ENCODE data around the gene TRIM27. TPM values are rescaled to one million over a fixed set of nuclear protein-coding genes. Genes with fewer than 3 reads are reported as not detected.

The TRIM27 gene
- total and polyA plus RNA-seq, 10 donors = 45.2 to 92.0 (median 64.3) TPM

DNA sequence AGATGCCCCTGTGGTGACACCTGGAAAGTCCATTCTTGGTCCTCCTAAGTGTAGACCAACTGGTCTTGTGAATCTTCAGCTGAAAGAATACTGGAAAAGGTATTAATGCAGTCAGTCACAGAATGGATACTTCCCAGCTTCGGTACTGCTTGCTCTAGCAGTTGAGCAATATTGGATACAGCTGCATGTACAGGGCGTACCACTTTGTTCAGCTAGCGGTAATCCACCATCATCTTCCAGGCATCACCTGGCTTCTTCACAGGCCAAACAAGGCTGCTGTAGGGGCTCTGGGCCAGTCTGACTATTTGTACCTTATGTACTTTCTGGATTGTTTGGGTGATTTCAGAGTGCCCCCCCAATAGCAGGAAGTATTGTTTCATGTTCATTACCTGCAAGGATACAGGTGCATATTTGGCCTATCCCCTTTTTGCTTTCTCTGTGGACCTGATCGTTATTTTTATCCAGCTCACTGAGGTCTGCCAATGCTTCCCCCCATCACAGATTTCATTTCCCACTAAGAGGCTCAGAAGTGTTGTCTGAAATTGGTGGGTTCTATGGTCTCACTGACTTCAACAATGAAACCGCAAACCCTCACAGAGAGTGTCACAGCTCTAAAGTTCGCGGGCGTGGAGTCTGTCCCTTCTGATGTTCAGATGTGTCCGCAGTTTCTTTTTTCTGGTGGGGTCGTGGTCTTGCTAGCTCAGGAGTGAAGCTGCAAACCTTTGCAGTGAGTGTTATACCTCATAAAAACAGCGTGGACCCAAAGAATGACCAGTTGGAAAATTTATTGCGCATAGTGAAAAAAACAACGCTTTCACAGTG is 52.2 kb downstream of the TRIM27 start:
- Histone ChIP-seq H3K27ac (no peak overlapping the region), H3K9me3 (no peaks in the 10 kb centered on the region), H3K36me3 (no peaks in the 10 kb centered on the region), H3K4me1 (peaks cover 0 to 12% (median 6%) of the 10 kb centered on the region in 6 donors), H3K4me3 (no peak overlapping the region), H3K27me3 (replicated peaks in 1 of 7) (peaks cover 0 to 20% (median 5%) of the 10 kb centered on the region in 7 donors)
- no peak for TF ChIP-seq POLR2AphosphoS5 (IDR thresholded peaks at IDR 0.05)
- TF ChIP-seq POLR2A (IDR thresholded peaks at IDR 0.05) = no peak
- TF ChIP-seq, protein P1, sequence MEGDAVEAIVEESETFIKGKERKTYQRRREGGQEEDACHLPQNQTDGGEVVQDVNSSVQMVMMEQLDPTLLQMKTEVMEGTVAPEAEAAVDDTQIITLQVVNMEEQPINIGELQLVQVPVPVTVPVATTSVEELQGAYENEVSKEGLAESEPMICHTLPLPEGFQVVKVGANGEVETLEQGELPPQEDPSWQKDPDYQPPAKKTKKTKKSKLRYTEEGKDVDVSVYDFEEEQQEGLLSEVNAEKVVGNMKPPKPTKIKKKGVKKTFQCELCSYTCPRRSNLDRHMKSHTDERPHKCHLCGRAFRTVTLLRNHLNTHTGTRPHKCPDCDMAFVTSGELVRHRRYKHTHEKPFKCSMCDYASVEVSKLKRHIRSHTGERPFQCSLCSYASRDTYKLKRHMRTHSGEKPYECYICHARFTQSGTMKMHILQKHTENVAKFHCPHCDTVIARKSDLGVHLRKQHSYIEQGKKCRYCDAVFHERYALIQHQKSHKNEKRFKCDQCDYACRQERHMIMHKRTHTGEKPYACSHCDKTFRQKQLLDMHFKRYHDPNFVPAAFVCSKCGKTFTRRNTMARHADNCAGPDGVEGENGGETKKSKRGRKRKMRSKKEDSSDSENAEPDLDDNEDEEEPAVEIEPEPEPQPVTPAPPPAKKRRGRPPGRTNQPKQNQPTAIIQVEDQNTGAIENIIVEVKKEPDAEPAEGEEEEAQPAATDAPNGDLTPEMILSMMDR (IDR thresholded peaks at IDR 0.05 in 8 of 11, conservative IDR thresholded peaks at IDR 0.05 in 3 of 11) = no peak
- WGBS, 5 donors = 90 to 95% (median 93%) methylated on average over 13 of the region's 13 CpGs
- DNase-seq = no peak
- intact Hi-C loops (cut with DNase I; ENCODE audit: low total_unique reads) = no loop called here

DNA sequence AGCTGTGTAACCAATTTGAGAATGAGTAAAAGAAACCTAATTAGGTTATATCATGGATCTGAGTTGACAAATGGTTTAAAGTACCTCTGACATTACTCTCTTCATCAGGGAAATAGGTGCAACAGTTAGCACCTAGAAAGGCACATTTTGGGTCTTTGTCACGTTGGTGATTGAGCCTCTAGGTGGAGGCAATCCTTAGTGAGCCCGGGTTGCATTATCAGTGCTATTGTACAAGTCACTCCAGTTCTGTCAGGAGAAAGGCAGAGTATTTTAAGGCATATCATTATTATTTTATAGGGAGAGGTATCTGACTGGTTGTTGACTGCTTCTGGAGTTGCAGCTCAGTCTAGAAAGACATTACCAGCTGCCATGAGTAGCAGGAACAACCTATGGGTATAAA is 54.9 kb downstream of the TRIM27 start:
- Histone ChIP-seq H3K9me3 (peaks cover 0 to 14% (median 7%) of the 10 kb centered on the region in 8 donors), H3K4me1 (peaks cover 5 to 23% (median 14%) of the 10 kb centered on the region in 6 donors), H3K27ac (no peak overlapping the region), H3K27me3 (replicated peaks in 1 of 7) (no peaks in the 10 kb centered on the region), H3K4me3 (no peak overlapping the region), H3K36me3 (no peaks in the 10 kb centered on the region)
- no peak for DNase-seq
- intact Hi-C loops (cut with DNase I; ENCODE audit: low total_unique reads) = no loop called here
- WGBS, 5 donors = 56 to 85% (median 78%) methylated on average over 2 of the region's 2 CpGs
- TF ChIP-seq POLR2AphosphoS5 (IDR thresholded peaks at IDR 0.05) = no peak
- TF ChIP-seq, protein P1 (IDR thresholded peaks at IDR 0.05 in 8 of 11, conservative IDR thresholded peaks at IDR 0.05 in 3 of 11) = no peak
- no peak for TF ChIP-seq POLR2A (IDR thresholded peaks at IDR 0.05)

DNA sequence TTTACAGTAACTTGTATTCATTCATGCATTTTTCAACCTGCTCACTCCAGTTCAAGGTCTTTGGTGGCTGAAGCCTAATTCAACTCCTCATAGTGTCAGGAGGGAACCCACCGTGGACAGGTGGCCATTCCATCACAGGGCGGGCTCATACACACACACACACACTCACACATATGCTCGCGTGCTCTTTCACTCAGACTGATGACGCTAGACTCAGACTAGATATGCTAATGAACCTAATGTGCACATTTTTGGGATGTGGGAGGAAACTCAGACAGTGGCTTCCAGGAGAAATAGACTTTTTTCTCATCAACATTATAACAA is 56.7 kb downstream of the TRIM27 start:
- DNase-seq = no peak
- WGBS, 5 donors = 33 to 40% (median 36%) methylated on average over 5 of the region's 5 CpGs
- no peaks in the 10 kb centered on the region for H3K27me3 ChIP-seq (replicated peaks in 1 of 7)
- TF ChIP-seq POLR2AphosphoS5 (IDR thresholded peaks at IDR 0.05) = no peak
- TF ChIP-seq POLR2A (IDR thresholded peaks at IDR 0.05) = no peak
- TF ChIP-seq, protein P1 (IDR thresholded peaks at IDR 0.05 in 8 of 11, conservative IDR thresholded peaks at IDR 0.05 in 3 of 11) = no peak
- H3K4me1 ChIP-seq = peaks cover 8 to 33% (median 17%) of the 10 kb centered on the region in 6 donors
- intact Hi-C loops (cut with DNase I; ENCODE audit: low total_unique reads) = no loop called here
- H3K4me3 ChIP-seq = peak overlapping the region; percentile 54 to 84 (median 64)
- H3K27ac ChIP-seq = peak overlapping the region; percentile 87 to 93 (median 92)
- H3K36me3 ChIP-seq = no peaks in the 10 kb centered on the region
- peaks cover 0 to 21% (median 9%) of the 10 kb centered on the region in 8 donors for H3K9me3 ChIP-seq
